NCI-H1694 treated with DMSO at 0.1 percent for 48 hours (cell line): ENCODE results near the gene DERL2.
A peak's percentile ranks its signal among the peaks of the same experiment; 100 is the strongest.

ENCODE experiments used
- DNase-seq: peaks from one replicate; lab custom pipeline; 2025; lab: John Stamatoyannopoulos, UW

Gene DERL2

DNA sequence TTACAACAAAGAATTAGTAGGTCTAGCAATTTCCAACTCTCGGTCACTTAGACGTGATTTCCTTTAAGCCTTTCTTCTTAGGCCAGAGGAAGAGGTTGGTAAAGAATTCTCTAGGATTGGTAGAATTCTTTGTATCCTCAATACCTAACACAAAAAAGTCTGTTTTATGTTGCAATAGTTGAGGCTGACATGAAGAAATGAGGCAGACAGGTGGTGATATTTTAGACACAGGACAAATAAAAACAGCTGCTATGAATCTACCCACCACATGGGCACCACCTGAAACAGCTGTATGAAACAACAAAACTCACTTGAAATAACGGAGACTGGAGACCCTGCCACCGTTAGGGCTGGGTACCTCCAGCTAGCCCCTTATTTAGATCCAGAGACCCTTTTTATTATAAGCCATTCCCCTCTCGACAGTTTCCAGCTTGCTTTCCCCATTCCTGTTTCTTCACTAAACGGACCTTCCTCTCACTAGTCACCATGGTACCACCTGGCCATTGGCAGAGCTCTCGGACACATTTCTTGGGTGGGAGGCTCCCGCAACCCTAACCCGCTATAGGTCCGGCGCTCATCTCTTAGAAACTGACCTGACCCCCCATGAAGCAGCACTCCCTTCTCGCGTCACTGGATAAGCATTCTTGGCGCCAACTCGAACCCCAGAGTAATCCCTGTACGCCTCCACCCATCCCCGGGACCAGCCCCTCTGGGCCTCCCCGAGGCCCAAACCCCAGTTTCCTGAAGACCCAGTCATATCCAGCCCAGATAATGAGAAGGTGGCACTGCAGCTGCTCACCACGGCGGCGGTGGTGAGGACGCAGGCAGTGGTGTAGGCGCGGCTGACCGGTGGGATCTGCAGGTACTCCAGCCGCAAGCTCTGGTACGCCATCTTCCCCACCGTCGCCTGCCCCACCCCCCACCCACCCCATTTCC, at the start of gene DERL2:
Gene DERL2 (minus strand): TSS at position 909 of the 936 bp plus-strand sequence. CDS start 17 bp downstream, at position 892.
- no peak for DNase-seq

- DNase-seq, result no peak
Measured at GRCh38 chr17:5535436-5535835, 49.5 kb upstream of the DERL2 start.

GRCh38 chr17:5533486-5534315, 47.7 kb upstream of the DERL2 start:
- DNase-seq, result no peak

DNA sequence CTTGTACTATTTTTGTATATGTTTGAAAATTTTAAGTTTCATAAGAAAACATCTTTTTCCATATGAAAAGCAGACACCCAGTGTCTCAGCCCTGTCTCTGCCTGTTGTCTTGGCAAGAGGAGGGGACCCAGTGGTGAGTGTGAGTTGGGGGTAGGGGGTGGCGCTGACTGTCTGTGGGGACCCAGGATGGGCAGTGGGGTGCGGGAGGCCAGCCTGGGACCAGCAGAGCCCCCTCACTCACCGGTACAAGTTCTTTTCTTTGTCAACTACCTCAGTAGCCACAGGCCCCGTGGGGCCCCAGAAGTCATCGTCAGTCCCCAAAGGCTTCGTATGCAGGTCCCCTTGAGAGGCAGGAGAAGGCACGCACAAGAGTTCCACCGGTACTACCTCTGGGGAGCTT, 46.6 kb upstream of the DERL2 start:
- DNase-seq, result no peak

DNA sequence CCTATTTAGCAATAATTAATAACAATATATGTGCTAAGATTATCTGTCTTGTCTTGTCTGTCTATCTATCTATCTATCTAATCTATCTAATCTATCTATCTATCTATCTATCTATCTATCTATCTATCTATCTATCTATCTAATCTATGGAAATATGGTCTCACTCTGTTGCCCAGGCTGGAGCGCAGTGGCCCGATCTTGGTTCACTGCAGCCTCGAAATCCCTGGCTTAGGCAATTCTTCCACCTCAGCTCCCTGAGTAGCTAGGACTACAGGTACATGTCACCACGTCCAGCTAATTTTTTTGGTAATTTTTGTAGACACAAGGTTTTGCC, 45.1 kb upstream of the DERL2 start:
- DNase-seq, result no peak

DNA sequence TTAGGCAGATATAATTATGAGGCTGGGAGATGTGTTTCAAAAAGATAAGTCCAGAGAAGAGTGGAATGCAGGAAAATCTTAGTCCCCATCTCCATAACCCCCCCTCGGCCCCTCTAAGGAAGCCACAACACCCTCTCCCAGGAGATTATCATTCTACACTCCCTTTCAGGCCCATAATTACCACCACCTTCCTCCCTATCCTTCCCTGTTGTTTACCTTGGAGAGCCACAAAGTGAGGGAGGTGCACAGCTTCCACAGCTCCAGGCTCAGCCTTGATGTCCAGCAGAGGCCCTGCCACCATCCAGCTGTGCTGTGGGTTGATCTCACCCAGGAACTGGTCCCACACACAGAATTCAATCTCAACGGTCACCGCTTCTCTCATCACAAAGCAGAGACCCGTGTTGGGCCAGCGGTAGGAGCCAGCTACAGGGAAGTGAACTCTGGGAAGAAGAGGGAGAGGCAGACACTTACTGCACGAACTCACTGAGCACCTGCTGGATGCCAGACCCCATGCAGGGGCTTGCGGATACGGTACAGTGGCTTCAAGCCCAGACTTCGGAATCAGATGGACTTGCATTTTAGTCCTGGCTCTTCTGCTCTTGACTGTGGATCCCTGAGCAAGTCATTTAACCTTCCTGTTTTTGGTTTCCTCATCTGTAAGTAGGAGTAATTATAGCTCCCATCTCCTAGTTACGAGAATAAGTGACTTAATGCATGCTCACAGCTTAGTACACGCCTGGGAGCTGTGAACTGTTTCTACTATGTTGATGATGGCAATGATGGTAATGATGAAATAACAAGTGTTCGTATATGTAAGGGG, 44.5 kb upstream of the DERL2 start:
- DNase-seq, result no peak

DNA sequence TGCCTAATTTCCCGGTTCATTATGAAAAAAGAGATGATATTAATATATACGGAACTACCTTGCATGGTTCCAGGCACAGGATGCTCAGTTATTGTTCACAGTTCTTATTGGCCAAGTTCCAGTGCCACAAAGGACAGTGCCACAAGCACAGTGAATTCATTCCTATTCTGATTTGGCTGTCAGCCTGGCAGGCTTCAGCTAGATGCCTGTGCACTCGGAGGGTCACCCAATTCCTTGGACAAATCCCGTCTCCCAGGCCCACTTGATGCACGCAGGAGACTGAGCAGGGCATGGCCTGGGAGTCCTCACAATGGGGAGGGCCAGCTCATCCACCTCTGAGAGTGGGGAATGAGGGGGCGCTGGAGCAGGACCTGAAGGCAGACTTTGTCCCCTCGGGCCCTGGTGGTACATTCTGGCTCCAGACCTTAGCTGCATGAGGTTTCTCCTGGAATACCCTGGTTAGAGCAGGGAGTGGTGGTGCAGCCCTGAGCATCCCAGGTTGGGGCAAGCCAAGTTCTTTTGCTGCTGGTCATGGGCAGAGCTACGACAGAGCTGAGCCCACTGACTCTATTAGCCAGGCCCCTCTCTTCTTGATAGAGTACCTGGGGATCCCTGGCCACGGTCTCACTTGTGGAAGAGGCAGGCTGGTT, 41.7 kb upstream of the DERL2 start:
- no peak for DNase-seq

DNA sequence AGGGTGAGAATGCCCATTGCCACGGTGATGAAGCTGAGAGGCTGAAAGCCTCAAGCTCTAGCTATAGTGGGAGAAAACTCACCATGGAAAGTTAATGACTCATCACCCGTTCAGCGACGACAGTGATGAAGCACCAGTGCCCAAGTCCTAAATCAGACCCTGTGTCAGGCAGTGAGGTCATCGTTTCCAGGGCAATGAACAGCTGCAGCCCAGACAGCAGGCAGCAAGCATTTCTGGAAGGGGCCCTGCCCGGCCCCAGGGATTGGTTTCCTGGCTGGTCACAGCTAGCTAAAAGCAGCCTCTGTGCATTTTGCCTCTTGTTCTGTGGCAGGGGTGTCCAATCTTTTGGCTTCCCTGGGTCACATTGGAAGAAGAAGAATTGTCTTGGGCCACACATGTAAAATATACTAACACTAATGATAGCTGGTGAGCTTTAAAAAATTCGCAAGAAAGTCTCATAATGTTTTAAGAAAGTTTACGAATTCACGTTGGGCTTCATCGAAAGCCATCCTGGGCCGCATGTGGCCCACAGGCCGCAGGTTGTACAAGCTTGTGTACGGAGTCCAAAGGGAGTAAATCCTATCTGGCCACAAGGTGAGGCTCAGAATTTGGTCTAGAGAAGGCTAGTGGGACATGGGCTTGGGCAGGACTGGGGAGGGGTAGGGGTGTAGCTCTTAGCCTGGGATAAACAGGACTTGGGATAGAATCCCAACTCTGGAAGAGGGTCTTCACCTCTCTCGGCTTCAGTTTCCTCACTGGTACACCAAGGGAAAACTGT, 41.0 kb upstream of the DERL2 start:
- peak; percentile 3 for DNase-seq

- no peak for DNase-seq
Measured at GRCh38 chr17:5523249-5523648, 37.3 kb upstream of the DERL2 start.

GRCh38 chr17:5522476-5522875, 36.5 kb upstream of the DERL2 start:
- DNase-seq, result no peak

DNA sequence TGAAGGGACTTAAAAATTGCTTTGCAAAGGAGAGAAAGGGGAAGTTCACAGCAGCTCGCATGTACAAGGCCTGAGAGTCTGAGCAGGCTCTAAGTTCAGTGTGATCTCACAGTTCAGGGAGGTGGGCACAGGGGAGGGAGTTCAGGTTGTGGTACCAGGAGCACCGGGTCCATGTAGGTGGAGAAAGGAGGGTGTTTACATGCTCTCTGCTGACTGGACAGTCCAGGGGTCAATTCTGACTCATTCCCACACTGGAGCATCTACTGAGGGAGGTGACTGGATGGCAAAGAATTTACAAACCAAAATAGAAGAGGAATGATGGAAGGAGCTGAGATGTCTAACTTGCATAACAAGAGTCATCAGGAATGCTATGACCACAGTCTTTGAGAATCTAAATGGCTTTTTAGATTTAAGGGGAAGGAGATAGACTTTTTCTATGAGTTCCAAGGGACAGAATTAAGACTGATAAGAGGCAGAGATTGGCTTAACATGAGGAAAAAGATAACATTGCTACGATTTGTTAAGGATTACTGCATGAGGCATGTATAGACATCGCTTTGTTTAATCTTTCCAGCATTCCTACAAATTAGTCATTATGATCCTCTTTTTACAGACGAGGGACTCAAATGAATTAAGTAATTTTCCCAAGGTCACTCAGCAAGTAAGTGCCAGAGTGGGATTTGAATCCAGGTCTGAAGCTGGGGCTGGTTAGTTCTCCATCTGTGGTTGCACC, 30.2 kb upstream of the DERL2 start:
- no peak for DNase-seq

DNA sequence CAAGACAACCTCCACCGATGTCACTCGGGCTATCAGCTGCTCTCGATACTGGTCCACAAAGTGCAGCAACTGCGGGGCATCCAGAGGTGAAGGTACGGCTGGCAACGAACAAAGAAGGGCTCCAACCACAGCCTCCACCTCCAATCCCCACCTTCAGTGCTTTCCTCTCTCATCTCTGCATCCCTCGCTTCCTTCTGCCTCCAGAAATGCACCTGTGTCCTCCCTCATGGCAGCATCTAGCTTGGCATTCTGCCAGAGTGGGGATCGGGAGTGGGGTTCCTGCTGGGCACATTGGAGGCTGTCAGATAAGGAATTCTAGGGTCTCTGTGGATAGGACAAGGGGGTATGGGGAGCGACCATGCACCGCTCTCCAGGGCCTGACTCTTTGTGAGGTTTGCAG, 29.0 kb upstream of the DERL2 start:
- no peak for DNase-seq

- no peak for DNase-seq
Measured at GRCh38 chr17:5513628-5514027, 27.6 kb upstream of the DERL2 start.

DNA sequence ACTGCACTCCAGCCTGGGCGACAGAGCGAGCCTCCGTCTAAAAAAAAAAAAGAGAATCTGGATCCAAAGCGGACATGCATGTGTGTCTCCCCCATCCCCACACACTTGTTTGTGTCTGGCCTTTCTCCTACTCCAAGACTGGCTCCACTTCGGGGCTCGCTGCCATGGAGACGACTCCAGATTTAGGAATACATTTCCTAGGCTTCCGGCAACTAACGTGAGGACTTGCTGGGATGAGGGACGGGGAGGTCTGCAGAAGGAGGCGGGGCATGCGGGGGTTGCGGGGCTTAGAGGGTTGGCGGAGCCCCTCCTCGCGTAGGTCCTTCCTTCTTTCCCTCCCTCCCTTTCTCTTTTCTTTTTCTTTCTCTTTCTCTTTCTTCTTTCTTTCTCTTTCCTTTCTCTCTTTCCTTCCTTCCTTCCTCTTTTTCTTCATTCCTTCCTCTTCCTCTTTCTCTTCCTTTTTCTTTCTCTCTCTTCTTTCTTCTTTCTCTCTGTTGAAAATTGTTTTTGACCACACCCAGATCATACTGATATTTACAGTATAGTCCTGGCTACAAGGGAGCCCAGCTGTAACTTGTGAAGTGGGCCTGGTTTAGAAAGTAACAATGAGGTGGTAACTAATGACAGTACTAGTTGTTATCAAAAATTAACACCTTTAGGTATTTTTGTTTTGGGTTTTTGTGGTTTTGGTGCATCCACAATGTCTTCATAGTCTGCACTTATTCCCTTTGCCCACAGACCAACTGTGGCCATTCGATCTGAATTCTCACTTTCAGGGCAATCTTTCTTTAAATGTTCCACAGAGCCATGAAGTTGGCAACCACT, 25.6 kb upstream of the DERL2 start:
- no peak for DNase-seq

DNA sequence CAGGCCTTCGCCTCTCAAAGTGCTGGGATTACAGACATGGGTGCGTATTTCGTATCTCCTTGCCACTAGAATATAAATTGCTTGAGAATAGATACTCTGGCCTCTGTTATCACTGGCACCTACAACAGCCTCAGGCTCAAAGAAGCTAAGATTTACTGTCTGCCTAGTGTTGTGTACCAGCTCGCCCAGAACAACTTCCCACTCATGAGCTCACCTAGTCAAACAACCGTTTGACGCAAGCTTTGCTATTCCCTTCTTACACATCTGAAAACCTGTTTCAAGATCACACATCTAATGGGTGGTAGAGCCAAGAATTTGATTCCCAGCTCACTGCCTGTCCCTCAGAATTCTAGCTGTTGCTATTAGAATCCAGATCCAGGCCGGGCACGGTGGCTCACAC, 24.8 kb upstream of the DERL2 start:
- DNase-seq, result no peak

DNA sequence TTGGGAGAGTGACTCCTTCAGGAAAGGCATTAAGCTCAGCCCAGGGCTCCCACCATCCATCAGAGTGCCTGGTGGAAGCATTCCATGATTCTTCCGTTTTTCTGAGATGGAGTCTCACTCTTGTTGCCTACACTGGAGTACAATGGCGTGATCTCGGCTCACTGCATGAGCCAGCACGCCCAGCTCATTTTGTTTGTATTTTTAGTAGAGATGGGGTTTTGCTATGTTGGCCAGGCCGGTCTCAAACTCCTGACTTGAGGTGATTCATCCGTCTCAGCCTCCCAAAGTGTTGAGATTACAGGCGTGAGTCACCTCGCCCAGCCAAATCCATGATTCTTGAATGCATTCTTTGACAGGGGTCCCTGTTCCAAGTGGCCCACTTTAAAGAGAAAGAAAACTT, 23.5 kb upstream of the DERL2 start:
- no peak for DNase-seq

DNA sequence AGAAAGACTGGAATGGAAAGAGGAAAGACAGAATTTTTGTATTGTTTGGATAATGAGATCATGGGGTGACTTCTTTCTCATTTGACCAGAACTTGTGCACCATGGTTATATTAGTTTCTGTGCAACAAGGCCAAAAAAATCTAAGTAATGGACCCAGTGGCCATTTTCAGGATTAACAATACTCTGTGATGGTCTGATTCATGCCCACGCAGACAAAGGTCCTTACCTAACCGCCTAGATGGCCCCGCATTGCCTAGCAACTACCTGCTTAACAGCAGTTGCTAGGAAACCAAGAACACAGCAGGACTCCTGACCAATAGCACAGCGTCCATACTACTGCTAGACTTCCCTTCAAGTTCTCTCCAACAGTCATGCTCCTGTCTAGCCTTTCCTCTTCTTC, 22.8 kb upstream of the DERL2 start:
- no peak for DNase-seq

DNA sequence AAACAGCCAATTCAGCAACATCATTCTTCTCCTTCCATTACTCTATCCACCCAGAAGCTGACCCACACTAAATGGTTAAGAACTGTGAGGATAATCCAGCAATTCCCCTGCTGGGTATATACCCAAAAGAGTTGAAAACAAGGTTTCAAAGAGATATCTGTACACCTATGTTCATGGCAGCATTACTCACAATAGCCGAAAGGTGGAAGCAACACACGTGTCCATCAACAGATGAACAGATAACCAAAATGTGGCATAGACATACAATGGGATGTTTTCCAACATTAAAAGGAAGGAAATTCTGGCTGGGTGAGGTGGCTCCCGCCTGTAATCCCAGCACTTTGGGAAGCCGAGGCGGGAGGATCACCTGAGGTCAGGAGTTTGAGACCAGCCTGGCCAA, 20.3 kb upstream of the DERL2 start:
- no peak for DNase-seq

- DNase-seq, result no peak
Measured at GRCh38 chr17:5502552-5502951, 16.6 kb upstream of the DERL2 start.
